ENCODE measurements around the gene RSPO3. TPM values are rescaled to one million over a fixed set of nuclear protein-coding genes. Genes with fewer than 3 reads are reported as not detected.
A peak's percentile ranks its signal among the peaks of the same experiment; 100 is the strongest.

Gene RSPO3
- total RNA-seq, 1 donor from 2014 or later: 1.8 TPM

DNA sequence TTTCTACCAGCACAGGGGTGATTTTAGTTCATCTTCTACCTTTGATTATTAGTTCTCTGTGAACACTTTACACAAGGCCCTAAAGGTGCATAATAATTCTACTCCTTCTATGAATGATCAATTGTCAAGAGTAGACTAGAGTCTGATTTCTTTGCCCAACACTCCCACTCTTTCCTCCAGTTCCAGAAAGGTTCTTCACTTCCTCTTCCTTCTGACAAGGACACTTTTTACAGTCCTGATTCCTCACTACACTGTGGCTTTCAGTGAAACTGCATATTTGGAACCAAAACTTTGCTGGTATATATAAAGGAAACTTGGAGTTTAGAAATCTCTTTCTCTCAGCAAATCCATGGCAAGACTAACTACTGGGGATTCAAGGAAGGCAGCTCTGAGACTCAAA is 10.6 kb upstream of the RSPO3 start:
- DNase-seq (ENCODE audit: low spot score): no peak
- intact Hi-C loops (cut with DNase I): no loop called here

DNA sequence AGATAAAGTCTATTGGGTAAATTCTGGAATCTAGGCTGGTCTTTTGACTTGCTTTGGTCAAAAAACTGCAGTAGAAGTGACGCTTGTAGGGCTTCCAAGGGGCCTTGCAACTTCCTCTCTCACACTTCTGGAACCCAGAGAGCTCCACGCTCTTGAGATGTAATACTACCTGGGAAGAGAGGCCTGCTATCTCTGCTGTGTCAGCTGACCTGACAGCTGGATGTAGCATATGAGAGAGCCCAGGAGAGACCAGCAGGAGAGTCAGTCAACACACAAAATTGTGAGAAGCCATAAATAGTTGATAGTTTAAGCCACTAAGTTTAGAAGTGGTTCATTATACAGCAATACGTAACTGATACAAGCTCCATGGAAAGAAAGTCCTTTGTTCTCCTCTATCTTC is 7.8 kb upstream of the RSPO3 start:
- intact Hi-C loops (cut with DNase I): loop anchor here (10.0 kb wide), 1 partner anchor 1126 kb away; the partner anchor contains the start of gene TRMT11
- no peak for DNase-seq (ENCODE audit: low spot score)

DNA sequence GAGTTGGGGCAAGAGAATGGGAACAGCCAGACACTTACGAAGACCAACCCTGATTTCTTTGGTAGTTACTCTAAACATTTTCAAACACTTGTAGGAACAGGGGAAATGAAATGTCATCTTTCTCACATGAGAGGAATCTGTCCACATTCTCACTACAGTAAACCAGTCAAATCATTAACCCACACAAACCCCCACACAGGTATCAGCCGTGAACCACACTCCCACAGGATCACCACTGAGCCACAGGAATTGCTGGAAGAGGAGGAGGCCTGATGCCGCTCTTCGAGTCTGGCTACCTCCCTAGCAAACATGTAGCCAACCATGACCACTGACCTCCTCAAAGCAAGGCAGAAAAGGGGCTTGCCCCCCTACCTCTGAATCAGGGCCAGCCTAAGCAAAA is 6.9 kb upstream of the RSPO3 start:
- intact Hi-C loops (cut with DNase I): loop anchor here (10.0 kb wide), 1 partner anchor 1127 kb away; the partner anchor contains the start of gene TRMT11
- DNase-seq (ENCODE audit: low spot score): no peak

DNA sequence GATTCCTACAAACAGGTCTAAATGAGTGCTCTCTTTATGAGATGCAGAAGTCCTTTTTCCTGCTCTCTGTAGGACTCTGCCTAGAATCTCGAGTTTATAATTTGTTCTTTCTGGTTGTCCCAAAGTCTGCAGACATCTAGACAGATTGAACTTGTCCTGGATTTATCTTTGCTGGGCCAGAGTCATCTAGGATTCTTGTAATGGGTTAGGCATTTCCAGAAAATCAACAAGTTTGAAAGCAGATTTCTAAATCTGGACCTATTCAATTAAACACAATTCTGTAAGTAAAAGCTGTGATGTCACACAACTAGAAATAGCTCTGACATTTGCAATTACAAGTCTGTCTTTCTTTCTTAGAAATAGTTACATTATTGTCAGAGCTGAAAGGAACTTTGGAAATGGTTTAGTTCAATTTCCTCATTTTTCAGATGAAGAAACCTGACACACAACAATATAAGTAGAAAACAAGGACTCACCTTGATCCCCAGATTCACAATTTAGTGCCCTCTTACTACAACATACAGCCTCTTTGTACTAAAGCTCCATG is 4.2 kb upstream of the RSPO3 start:
- DNase-seq (ENCODE audit: low spot score): no peak
- intact Hi-C loops (cut with DNase I): loop anchor here (10.0 kb wide), 1 partner anchor 1129 kb away; the partner anchor contains the start of gene TRMT11

DNA sequence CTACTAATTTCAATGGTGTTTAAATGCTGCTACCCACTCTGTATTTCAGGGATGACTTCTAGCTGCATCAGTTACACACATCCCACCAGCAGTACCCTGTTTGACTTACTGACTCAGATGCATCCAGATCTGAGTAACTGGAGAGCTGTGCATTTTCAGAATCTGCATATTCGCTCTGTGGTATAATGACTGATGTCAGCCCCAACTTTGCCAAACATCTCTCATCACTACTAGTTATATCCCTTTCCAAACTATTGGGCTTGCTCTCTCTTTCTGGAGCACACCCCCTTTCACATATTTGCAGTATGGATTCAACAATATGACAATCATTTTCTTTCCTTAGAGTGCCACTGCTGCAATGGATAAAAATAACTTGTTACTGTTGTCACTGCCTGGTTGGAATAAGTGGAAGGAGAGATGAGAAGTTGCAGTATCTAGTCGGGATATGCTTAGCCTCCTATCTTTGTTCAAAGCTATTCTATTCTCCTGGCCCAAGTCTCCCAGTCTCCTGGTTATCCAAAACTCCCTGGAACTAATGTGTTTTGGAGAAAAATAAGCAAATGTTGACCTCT is 3.3 kb upstream of the RSPO3 start:
- intact Hi-C loops (cut with DNase I): loop anchor here (10.0 kb wide), 1 partner anchor 1130 kb away; the partner anchor contains the start of gene TRMT11
- DNase-seq (ENCODE audit: low spot score): no peak

DNA sequence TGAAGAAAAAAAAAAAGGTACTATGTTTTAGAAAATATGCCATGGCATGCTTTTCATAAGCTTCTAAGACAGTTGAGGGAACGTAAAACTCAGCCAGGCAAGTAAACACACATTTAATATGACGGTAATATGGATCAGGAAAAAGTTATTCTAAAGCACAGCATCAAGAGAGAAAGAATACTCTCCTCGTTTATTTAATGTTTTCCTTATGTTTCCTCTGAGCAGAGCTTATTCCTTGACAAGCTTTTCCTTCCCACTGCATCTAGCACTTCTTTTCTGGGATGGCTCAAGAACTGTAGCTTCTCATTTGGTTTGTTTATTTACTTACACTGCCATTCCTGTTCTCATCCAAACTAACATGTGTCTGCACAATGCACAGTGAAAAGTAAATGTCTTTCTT is 2.7 kb upstream of the RSPO3 start:
- intact Hi-C loops (cut with DNase I): loop anchor here (10.0 kb wide), 1 partner anchor 1131 kb away; the partner anchor contains the start of gene TRMT11
- no peak for DNase-seq (ENCODE audit: low spot score)

DNA sequence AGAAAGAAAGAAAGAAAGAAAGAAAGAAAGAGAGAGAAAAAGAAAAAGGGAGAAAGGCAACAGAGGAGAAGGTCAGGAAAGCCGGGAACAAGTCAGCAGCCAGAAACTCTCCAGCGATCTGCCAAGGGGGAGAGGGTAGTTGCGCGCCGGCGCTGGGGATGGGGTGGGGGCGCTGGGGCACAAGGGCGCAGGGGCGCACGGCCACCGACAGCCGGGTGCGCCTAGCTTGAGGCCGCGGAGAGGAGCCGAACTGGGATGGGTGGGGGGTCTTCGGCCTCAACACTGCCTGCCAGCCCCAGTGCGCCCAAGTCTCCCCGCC is 533 bp upstream of the RSPO3 start:
- DNase-seq (ENCODE audit: low spot score): no peak
- intact Hi-C loops (cut with DNase I): loop anchor here (10.0 kb wide), 1 partner anchor 1133 kb away; the partner anchor contains the start of gene TRMT11

DNA sequence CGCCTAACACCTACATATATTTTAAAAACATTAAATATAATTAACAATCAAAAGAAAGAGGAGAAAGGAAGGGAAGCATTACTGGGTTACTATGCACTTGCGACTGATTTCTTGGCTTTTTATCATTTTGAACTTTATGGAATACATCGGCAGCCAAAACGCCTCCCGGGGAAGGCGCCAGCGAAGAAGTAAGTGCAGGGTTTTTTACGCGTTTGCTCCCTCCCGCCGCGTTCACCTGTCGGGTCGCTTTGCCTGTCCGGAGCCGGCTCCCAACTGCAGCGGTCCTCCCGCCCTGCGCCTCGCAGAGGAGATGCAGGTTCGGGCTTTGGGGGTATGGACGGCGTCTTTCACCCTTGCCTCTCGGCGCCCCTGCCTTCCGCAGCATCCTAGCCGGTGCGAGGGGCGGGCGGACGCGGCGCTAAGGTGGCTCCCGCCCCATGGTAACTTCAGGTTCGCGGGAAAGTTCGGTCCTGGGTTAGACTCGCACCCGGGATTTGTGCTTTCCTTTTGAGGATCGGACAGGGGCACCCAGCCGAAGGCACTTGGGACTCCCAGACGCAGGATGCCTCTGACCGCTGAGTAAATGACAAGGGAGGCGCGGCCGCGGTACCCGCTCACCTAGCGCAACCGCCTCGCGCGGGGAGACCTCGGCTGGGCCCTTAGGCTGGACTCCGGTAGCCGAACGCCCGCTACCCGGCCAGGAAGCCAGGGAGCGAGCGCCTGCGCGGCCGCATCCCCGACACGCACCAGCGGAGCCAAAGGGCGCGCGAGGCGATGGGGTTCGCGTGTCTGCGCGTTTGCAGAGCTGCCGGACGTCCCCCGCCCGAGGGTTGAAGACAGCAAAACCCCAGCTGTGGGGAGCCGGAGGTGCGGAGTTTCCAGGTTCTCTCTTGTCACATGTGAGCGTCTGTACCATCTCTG is 891 bp downstream of the RSPO3 start:
- intact Hi-C loops (cut with DNase I): loop anchor here (5.0 to 10.0 kb wide), 2 partner anchors 317 to 1135 kb away; partner anchors contain the start of gene TRMT11
- no peak for DNase-seq (ENCODE audit: low spot score)

DNA sequence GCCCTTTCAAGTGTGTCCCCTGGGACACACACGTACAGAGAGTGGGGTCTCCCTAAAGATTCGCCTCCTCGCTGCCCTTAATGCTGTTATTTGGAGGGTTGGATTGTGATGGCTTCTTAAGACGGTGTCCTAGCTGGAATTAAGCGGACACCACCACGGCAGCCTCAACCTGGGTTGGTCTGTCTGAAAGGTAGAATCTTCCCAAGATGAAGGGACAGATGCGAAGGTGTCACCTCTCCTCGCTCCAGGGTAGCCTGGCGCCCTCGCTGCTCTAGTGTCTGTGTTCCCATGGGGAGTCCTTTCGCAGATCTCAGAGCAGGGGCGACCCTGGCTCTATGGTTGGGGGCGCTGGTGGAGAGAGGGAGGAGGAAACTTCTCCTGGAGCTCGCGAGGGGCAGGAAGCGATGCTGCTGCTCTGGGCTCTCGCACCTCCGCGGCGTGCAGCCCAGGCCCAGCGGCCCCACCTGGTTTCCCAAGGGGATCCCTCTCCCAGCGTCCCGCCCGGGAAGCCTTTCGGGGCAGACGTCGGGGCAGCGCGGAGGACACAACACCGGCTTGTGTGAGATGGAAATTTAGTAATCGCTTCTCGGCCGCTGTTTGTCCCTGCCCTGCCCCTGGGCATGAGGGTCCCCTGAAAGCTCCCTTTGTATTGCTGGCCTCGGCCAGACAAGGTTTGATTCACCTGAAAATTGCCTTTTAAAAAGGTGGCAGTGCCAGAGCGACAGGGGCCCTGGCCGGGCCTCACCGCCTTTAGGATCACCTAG is 1.7 kb downstream of the RSPO3 start:
- intact Hi-C loops (cut with DNase I): loop anchor here (5.0 kb wide), 1 partner anchor 318 kb away; no protein-coding TSS in a partner anchor
- DNase-seq (ENCODE audit: low spot score): no peak

DNA sequence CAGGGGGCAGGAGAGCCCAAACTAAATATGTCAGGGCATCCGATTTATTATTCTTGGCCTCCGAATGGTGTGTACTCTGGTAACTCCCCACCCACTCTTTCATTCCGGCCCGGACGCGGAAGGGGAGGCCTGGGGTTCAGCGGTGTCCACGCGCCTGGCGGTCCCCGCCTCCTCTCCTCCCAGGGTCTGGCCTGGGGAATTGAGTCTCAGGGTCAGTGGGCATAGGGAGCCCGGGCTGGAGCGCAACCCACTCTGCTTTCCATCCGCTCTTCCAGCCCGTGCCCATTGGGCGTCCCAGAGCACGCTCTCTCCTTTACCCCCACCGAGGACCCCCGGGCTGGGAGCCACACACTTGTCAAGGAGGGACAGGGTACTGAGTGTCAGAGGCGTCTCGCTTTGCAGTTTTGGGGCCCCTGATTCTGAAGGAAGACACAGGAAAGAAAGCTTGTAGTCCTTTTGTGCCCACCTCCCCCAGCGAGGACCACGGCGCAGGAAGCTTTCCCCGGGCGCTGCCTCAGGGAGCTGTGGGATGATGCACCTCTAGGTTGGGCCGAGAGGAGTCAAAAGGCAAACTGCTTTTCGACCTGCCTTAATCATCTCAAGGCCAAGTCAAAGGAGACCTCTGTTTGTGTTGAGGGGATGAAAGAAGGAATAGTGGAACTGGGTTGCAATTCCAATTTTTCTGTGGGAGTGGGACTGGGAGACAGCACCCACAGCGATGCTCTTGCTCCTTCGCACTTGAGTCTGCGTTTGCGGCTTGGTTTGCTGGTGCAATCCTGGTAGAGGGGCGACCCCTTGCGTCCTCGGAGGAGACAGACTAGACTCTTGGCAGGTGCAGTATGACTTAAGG is 2.5 kb downstream of the RSPO3 start:
- intact Hi-C loops (cut with DNase I): loop anchor here (5.0 kb wide), 1 partner anchor 319 kb away; no protein-coding TSS in a partner anchor
- peak; percentile 82 for DNase-seq (ENCODE audit: low spot score)

DNA sequence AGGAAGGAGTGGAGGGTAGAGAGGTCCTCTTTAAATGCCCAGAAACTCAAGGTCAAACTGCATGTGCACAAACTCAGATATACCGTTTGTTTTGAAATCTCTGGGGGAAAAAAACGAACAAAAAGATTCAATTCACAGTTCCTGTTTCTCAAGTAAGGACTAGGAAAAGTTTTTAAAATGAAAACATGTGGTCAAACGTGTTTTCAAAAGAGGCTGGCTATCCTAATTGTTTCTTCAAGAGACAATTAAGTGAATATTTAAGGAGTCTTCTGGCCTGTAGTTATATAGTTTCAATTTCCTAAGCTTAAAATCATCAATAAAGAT is 3.1 kb downstream of the RSPO3 start:
- DNase-seq (ENCODE audit: low spot score): no peak

DNA sequence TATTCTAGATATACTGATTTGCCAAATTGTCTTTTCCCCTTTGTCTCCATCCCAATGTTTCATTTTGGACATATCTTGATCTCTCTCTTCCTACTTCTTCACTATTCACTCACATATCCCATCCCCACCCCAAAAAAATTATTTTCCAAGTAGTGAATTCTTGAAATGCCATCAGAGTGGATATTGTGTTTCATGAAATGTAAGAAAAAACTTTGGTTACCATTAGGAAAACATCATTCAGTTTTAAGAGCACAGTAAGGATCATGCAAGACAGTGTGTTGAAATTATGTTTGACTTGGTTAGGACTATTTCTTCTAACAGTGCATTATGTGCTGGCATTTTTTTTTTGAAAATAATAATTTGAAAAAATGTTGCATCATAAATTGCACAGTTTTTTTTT is 5.7 kb downstream of the RSPO3 start:
- DNase-seq (ENCODE audit: low spot score): no peak
- intact Hi-C loops (cut with DNase I): loop anchor here (5.0 kb wide), 1 partner anchor 322 kb away; no protein-coding TSS in a partner anchor

More for the DNA sequence above, 3.1 kb downstream of the RSPO3 start:
- intact Hi-C loops (cut with DNase I): loop anchor here (5.0 kb wide), 1 partner anchor 319 kb away; no protein-coding TSS in a partner anchor

DNA sequence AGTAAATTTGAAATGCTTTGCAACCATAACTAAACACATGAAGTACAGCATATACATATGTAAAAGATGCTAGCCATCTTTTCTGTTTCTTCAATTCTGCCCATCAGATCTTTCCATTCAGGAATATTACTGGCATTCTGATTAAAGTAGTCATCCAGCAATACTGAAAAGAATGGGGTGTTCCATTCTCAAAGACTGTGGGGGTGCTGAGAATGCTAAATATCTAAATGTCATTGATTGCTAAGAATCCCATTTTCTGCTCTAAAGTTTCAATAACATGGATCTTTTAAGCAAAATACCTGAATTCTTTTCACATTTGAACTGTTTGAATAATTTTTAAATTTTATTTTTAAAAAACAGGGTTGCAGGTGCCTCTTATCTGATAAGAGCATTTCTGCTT is 6.2 kb downstream of the RSPO3 start:
- intact Hi-C loops (cut with DNase I): loop anchor here (5.0 kb wide), 1 partner anchor 322 kb away; no protein-coding TSS in a partner anchor
- DNase-seq (ENCODE audit: low spot score): no peak

DNA sequence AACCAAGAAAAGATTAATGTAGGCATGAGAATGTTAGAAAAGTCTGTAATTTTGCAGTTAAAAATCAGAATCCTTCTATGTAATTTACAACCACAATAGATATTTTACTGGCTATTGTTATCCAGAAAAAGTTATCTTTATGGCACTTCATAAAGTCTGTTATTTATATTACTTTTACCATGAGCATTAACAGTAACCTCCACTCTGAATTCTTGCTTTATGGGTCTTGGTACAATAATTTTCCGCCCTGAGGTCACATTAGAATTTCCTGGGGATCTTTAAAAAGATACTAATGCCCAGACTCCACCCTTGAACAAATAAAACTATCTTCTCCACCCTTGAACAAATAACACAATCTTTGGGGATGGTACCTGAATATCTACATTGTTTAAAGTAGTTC is 9.6 kb downstream of the RSPO3 start:
- intact Hi-C loops (cut with DNase I): no loop called here
- no peak for DNase-seq (ENCODE audit: low spot score)

DNA sequence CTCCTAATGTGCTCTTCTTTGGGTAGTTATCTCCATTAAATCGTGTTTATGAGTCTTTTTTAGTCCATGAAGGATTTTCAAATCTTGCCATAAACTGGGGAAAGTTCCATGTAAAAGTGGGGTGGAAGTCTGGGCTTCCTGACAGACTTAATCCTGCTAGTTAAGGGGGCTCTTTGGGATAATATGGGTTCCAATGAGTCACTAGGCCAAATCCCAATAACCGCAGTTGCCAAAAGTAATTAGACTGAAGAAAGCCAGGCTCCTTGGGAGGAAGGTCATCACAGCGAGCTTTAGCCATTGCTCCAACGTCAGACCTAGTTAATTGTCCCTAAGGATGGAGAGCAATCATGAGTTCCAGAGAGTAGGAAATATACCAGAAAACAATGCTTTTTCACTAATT is 10.8 kb downstream of the RSPO3 start:
- DNase-seq (ENCODE audit: low spot score): no peak
- intact Hi-C loops (cut with DNase I): no loop called here

DNA sequence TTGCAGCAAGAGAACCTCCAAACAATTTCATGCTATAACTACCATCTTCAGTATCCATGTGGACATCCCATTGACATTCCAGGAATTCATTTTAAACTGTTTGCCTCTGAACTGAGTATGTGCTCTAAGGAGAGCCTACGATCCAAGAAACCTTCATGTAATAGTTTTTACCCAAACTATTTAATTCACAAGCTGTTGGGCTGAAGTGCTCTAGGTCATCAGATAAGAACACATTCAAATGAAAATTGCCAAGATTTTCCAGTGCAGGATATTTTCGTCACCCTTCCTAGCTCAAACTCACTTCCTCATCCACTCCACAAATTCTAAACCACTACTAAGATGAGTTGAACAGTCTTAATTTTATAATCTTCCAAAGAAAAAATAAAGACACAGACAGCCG is 12.8 kb downstream of the RSPO3 start:
- no peak for DNase-seq (ENCODE audit: low spot score)
- intact Hi-C loops (cut with DNase I): no loop called here

DNA sequence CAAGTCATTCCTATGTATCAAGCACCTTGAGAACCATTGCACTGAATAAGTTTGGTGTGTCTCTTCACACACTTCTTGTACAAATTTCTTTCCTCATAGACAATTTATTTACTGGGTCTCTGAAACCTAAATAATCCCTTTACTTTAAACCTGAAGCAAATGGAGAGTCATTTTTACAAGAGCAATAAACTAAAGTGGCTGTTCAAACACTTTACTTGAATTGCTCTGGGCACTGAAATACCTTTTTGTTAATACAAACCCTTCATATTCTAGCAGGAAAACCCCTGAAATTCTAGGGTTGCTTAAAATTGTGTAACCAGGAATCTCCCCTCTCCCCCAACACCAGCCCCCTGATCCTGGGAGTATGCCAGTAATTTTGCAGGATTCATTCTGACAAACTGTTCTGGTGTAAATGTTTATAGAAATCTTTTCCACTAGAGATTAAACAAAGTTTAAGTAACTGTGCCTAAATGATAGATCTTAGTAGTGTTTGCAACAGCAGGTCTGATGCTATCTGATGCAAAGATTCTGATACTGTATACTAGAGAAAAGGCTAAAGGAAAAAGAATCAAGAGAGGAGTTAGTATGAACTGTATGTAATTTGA is 13.4 kb downstream of the RSPO3 start:
- intact Hi-C loops (cut with DNase I): no loop called here
- no peak for DNase-seq (ENCODE audit: low spot score)

DNA sequence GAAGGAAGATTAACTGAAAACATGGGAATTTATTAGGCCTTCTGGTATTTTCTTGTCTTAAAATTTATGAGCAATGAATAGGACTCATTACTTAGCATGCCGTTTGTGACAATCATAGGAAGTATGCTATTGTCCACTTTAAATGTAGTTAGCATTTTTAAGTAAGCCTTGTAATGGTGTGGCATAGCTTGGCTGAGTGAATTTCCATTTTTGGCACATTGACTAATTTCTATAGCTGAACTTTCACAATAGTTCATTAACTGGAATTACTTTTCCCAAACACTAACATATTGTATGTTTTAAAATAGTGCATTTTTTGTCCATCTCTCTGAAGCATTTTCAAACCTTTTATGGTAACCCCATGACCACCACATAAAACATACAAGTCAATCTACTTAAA is 15.7 kb downstream of the RSPO3 start:
- intact Hi-C loops (cut with DNase I): no loop called here
- no peak for DNase-seq (ENCODE audit: low spot score)
